Suprapubic skin (tissue), 4 donors: ENCODE results near the gene FOXK2.
"Not testable (repeated sequence)": the region's sequence is repeated elsewhere in the genome, so short reads cannot be mapped to it uniquely, and the experiment has no call there.

Experiments
- CTCF ChIP-seq, 2 donors: fragments of 200-600 bp in 1 of 2; fragments of 450-650 bp in 1 of 2; sonication (generic) in 1 of 2; IDR thresholded peaks; one replicate each; pipeline ENCODE4 v1.5.1; 2016 to 2019; ENCODE audit warnings: antibody characterized with exemption in 2 of 2, mild to moderate bottlenecking in 1 of 2, moderate library complexity in 1 of 2
- POLR2A ChIP-seq, 2 donors: fragments of 450-650 bp; IDR thresholded peaks; one replicate each; pipeline ENCODE4 v1.6.1; 2017; ENCODE audit warnings: antibody characterized with exemption in 2 of 2, mild to moderate bottlenecking in 2 of 2, moderate library complexity in 2 of 2
- POLR2AphosphoS5 ChIP-seq, 3 donors: sonication (generic); formaldehyde crosslinking; IDR thresholded peaks; one replicate each; pipeline ENCODE4 v1.6.1; 2017; ENCODE audit warnings: antibody characterized with exemption in 3 of 3

GRCh38 chr17:82506402-82506801 lies 13.1 kb upstream of the FOXK2 start:
- not testable (repeated sequence) for TF ChIP-seq CTCF, POLR2AphosphoS5, POLR2A (IDR thresholded peaks at IDR 0.05)
